NCI-H526 (cell line): Measurements from ENCODE around the gene RHBDL1.

ENCODE experiments used
- DNase-seq, 2 experiments: peaks; one replicate each; lab custom pipeline; 2025; lab: John Stamatoyannopoulos, UW

RHBDL1 gene

GRCh38 chr16:674214-674881 lies 1.1 kb upstream of the RHBDL1 start:
- DNase-seq = no peak

GRCh38 chr16:675884-676564 lies 553 bp downstream of the RHBDL1 start:
- DNase-seq = no peak

- no peak for DNase-seq
Observed at GRCh38 chr16:676565-676902, 1.1 kb downstream of the RHBDL1 start.

- peak; percentile 65 to 82 for DNase-seq
Observed at GRCh38 chr16:676913-677312, 1.4 kb downstream of the RHBDL1 start.

GRCh38 chr16:677316-678190 lies 2.1 kb downstream of the RHBDL1 start:
- peak; percentile 65 to 88 for DNase-seq

GRCh38 chr16:678209-678857 lies 2.9 kb downstream of the RHBDL1 start:
- no peak for DNase-seq

DNA sequence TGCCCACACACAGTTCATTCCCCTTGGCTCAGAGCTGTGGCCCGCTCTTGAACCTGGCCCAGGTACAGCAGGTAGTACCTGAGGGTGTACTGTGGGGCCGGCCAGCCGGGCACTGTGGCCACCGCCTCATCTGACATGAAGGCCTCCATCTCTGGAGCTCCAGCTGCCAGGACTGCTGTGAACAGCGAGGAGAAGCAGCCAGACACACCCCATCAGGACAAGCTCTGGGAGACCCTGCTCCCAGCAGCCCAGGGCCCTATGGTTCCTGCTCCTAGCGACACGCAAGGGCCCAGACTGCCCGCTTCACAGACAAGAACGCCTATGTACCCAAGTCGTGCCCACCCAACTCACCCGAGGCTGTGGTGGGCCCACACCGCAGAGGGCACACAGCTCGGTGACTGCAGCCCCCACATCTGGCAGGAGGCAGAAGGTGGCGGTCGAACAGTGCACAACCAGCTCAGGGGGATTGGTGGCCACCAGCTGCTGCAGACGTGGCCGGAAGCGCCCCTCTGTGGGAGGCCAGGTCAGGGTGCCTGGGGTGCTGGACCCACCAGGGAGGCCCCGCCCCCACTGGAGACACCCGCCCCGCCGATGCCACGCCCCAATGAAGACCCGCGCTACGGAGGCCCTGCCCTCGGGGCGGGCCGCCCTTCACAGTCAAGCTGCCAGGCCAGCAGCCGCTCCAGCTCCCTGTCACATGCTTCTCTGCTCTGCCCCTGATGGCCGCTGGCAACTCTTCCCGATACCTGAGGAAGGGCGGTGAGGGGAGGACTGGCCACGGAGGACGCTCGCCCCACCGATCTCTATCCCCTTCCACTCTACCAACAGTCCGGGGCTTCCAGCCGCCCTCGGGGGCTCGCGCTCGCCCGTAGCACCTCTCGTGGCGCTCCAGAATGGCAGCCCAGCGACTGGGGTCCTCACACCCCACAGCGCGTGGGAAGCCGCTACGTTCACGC lies 3.7 kb downstream of the RHBDL1 start:
- peak; percentile 50 to 83 for DNase-seq

- DNase-seq = peak in 1 of 2 experiments; percentile 89
Observed at GRCh38 chr16:679814-680624, 4.5 kb downstream of the RHBDL1 start, which contains the start of gene STUB1. STUB1 (plus strand) TSS chr16:680410; CDS start chr16:680526, 116 bp downstream.

GRCh38 chr16:680625-680945 lies 5.1 kb downstream of the RHBDL1 start:
- DNase-seq = no peak

DNA sequence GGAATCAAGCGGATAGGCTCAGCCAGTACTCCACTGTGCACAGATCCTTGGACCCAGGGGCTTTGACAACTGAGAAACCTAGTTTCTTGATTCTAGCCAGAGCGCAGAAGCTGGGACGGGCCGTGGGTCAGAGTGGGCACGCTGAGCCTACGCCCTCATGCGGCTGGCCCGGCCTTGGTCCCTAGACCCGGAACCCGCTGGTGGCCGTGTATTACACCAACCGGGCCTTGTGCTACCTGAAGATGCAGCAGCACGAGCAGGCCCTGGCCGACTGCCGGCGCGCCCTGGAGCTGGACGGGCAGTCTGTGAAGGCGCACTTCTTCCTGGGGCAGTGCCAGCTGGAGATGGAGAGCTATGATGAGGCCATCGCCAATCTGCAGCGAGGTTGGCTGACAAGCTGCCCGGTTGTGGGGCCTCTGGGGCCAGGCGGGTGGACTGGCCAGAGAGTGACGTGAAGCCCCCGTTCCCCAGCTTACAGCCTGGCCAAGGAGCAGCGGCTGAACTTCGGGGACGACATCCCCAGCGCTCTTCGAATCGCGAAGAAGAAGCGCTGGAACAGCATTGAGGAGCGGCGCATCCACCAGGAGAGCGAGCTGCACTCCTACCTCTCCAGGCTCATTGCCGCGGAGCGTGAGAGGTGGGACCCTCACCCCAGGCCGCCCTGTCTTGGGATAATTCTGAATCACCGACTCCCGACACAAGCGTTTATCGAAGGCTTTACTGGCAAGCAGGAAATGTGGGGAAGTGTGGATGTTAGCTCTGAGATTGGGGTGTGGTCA lies 5.7 kb downstream of the RHBDL1 start:
- peak in 1 of 2 experiments; percentile 46 for DNase-seq

DNA sequence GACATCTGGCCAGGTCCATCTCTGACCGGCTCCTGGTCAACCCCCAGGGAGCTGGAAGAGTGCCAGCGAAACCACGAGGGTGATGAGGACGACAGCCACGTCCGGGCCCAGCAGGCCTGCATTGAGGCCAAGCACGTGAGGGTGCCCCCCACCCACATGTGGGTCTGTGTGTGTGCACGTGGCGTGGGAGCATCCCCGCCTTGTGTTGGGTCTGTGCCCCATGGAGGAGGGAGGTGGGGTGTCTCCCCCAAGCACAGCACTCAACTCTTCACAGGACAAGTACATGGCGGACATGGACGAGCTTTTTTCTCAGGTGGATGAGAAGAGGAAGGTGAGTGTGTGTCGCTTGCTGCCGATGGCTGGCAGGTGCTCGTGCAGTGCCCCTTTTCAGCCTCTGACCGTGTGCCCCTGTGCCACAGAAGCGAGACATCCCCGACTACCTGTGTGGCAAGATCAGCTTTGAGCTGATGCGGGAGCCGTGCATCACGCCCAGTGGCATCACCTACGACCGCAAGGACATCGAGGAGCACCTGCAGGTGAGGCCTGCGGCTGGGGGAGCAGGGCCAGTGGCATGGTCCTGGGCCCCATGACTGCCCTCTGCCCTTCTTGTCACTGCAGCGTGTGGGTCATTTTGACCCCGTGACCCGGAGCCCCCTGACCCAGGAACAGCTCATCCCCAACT lies 6.4 kb downstream of the RHBDL1 start:
- DNase-seq = no peak

DNA sequence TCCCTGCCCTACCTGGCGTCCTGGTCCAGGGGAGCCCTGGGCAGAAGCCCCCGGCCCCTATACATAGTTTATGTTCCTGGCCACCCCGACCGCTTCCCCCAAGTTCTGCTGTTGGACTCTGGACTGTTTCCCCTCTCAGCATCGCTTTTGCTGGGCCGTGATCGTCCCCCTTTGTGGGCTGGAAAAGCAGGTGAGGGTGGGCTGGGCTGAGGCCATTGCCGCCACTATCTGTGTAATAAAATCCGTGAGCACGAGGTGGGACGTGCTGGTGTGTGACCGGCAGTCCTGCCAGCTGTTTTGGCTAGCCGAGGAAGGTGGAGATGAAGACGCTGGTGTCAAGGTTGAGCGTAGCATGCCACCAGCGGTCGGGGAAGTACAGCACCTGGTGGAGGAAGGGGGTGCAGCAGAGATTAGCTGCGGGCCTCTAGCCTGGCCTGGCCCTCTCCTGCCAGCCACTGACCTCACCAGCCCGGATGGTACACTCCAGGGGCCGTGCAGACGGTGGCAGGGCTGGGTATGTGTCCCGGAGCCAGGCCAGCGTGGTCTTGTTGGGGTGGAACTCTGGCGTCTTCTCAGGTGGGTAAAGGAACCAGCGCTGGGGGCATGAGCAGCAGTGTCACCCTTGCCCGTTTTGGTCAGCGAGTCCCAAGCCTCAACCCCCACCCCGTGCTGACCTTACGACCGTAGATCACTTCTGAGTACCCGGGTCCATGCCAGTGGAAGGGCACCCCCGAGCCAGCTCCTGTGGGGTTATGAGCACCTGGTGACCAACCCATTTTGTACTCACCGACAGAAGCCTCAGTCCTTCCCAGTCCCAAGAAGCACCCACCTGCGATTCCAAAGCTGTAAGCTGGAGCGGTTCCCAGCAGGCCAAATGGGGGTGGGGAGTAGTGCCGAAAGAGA lies 7.3 kb downstream of the RHBDL1 start:
- no peak for DNase-seq

DNA sequence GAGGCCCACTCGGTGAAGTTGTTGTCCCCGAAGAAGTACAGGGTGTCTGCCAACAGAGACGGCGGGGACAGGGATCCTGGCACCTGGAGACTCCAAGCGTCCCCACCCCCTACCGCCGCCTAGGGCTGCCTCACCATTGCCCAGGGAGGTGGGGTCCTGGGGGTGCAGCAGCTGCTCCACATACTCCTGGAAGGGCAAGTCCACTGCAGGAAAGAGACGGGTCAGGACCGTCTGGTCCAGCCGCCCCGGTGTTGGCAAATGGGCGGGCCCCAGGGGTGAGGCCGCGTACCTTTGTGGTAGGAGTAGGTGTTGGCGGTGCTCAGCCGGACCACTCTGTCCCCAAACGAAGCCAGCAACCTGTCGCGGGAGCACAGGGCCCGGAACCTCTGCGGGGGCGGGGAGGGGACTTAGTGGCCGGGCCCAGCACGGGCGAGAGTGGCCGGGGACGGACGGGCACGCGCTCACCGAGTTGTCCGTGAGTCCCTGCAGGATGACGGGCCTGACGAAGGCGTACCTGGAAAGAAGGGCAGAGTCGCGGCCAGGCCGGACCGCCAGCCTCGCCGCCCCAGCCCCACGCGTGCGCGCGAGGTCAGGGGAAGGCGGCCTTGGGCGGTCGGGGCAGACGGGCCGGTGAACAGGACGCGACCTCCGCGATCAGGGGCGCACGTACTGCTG lies 8.1 kb downstream of the RHBDL1 start:
- peak in 1 of 2 experiments; percentile 51 for DNase-seq

DNA sequence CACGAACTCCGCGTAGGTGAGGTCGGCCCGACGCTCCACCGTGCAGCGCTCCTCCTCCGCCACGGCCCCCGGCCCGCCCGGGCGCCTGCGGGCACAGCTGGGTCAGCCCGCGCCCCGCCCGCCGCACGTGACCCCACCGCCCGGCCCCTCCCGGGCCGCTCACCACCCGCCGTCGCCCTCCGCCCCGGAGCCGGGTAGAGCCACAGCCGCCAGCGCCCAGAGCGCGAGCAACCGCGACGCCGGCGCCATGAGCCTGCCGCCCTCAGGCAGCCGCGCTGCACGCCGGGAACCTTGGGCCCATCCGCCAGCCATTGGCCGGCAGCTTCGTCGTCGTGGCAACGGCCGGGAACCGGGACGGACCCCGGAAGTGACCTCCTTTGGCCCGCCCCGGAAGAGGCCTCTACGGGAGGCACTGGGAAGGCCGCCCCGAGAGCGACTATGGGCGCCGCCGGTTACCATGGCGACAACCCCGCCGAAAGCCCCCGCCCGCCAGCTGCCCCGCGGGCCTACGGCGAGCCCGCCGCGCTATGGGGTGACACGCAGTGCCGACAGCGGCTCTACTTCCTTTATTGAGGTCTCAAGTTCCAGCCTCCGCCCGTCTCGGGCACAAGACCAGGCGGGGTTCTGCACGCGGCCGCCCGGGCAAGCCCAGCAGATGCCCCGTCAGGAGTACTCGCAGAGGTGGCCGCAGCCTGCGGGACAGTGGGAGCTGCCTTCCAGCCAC lies 8.8 kb downstream of the RHBDL1 start, which contains the start of gene JMJD8:
Gene JMJD8 (minus strand): TSS at position 264 of the 724 bp plus-strand sequence. CDS start 15 bp downstream, at position 249.
- peak; percentile 84 to 96 for DNase-seq

DNA sequence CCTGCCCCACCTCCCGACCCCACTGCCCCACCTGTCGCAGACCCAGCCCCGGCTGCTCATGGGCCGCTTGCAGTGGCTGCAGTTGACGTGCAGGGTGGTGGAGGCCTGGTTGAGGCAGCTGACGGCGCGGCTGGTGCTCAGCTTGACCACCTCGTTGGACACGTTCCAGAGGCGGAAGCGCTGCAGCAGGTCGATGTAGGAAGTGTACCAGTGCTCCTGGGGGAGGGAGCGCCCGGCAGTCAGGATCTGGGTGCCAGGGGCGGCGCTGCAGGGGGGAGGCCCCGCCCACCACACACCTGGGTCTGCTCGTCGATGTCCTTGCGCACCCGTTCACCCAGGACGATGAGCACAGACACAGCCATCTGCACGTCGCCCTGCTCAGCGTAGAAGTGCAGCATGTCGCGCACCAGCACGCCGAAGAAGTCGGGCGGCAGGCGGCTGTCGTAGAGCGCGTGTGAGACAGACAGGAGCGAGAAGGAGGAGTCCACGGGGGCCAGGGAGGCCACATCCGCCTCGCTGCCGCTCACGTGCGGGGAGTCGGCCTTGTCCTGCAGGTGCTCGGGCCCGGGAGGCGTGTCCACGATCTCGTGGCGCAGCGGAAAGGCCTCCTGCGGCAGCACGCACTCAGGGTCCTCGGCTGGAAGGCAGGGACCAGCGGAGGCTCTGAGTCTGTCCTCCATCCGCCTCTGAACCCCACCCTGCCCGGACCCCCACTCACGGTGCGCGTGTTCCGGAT lies 9.7 kb downstream of the RHBDL1 start:
- peak in 1 of 2 experiments; percentile 77 for DNase-seq

DNA sequence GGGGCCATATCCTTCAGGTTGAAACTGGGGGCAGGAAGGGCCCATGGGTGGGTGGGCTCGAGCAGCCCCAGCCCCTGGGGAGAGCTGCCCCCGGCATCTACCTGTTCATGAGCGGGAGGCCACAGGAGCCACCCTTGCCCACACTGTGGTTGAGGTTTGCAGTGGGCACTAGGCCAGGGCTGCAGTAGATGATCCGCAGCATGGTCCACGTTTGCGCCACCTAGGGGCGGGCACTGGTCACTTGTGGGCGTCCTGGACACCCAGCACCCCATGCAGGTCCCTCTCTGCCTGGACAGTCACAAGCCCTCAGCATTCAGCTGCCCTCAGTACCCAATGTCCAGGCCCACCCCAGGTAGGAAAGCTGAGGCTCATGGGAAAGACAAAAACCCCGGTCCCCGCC lies 10.5 kb downstream of the RHBDL1 start:
- DNase-seq = peak in 1 of 2 experiments; percentile 55
